Measurements from ENCODE around the gene ANO7.

The ANO7 gene

DNA sequence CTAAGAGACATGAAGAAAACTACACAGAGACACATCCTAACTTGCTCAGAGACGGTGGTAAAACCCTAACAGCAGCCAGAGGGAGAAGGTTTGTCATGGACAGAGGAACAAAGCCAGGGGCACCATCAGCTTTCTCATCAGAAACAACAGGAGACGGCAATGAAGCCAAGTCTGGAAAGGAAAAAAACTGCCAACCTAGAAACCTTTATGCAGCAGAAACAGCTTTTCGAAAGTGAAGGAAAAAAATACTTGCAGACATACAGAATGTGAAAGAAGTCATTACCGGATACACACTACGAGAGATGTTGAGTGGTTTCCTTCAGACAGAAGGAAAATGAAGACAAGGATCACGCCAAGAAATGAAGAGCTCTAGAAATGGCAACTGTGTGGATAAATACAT is 55.9 kb downstream of the ANO7 start:
- no peak overlapping the region for H3K4me3 ChIP-seq (ENCODE audit: low read depth, low read length)
- no peak for DNase-seq

DNA sequence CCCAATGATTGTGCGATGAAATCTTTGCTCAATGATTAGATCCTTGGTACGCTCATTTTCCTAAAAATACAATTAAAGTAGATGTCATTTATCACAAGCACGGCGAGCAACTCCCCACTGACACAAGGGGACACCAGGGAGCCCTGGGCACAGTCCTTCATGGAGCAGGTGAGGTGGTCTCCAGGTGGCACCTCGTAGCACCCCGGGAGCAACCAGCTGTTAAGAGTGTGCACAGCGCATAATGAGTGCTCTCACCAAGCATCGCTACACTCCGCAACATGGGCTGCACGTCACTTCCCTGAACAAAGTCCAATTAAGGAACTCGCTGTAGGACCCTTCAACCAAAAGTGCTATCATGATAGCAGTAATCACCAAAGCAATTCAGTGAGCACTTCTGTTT is 59.8 kb downstream of the ANO7 start:
- TF ChIP-seq, protein P1, sequence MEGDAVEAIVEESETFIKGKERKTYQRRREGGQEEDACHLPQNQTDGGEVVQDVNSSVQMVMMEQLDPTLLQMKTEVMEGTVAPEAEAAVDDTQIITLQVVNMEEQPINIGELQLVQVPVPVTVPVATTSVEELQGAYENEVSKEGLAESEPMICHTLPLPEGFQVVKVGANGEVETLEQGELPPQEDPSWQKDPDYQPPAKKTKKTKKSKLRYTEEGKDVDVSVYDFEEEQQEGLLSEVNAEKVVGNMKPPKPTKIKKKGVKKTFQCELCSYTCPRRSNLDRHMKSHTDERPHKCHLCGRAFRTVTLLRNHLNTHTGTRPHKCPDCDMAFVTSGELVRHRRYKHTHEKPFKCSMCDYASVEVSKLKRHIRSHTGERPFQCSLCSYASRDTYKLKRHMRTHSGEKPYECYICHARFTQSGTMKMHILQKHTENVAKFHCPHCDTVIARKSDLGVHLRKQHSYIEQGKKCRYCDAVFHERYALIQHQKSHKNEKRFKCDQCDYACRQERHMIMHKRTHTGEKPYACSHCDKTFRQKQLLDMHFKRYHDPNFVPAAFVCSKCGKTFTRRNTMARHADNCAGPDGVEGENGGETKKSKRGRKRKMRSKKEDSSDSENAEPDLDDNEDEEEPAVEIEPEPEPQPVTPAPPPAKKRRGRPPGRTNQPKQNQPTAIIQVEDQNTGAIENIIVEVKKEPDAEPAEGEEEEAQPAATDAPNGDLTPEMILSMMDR (IDR thresholded peaks at IDR 0.05; ENCODE audit: low read depth, low read length): no peak

More for the DNA sequence above, 55.9 kb downstream of the ANO7 start:
- TF ChIP-seq, protein P1 (IDR thresholded peaks at IDR 0.05; ENCODE audit: low read depth, low read length): no peak
- Histone ChIP-seq H3K4me1 (no peaks in the 10 kb centered on the region), H3K27me3 (no peaks in the 10 kb centered on the region), H3K36me3 (peaks cover 92% of the 10 kb centered on the region), H3K9me3 (no peaks in the 10 kb centered on the region)

DNA sequence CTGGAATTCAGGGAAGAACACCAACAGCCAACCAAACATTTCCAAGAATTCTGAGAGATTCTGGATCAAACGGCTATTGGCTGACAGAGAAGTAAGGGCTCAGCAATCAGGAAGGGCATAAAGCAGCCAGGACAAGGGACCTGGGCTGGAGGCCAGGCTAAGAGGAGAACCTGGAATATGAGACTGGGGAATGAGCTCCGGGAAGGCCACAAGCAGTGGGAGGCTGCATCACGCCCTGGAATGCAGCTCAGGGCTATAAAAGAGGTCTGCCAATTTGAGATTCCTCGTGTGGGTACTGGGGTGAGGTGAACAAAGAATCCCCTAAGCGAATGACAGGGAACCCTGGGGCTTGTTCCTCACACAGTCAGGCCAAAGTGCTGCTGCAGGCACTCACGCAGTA is 60.4 kb downstream of the ANO7 start:
- H3K27me3 ChIP-seq: no peaks in the 10 kb centered on the region
- no peak for DNase-seq
- TF ChIP-seq, protein P1 (IDR thresholded peaks at IDR 0.05; ENCODE audit: low read depth, low read length): no peak
- no peaks in the 10 kb centered on the region for H3K9me3 ChIP-seq
- no peak overlapping the region for H3K4me3 ChIP-seq (ENCODE audit: low read depth, low read length)
- H3K4me1 ChIP-seq: no peaks in the 10 kb centered on the region
- peaks cover 93% of the 10 kb centered on the region for H3K36me3 ChIP-seq

More for the DNA sequence above, 59.8 kb downstream of the ANO7 start:
- Histone ChIP-seq H3K4me3 (ENCODE audit: low read depth, low read length) (no peak overlapping the region), H3K27me3 (no peaks in the 10 kb centered on the region), H3K9me3 (no peaks in the 10 kb centered on the region), H3K4me1 (no peaks in the 10 kb centered on the region), H3K36me3 (peaks cover 93% of the 10 kb centered on the region)
- DNase-seq: no peak

DNA sequence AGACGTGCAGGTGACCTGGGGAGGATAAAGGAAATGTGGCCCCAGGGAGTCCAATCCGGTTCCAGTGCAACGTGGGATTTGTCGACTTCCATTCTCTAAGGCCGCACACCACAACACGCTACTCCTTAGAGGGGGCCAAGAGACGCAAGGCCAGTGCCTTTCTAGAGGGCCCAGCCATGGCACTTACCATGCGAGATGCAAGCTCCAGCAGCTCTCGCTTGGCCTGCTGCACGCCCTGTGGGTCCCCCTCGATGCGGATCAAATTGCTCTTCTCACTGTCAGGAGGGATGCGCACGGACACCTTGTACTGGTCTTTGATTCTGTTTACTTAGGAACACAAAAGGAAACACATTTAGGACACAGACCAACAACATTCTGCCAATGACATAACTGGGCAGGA is 61.2 kb downstream of the ANO7 start:
- Histone ChIP-seq H3K4me3 (ENCODE audit: low read depth, low read length) (no peak overlapping the region), H3K27me3 (no peaks in the 10 kb centered on the region), H3K36me3 (peaks cover 89% of the 10 kb centered on the region), H3K9me3 (no peaks in the 10 kb centered on the region), H3K4me1 (no peaks in the 10 kb centered on the region)
- DNase-seq: no peak
- TF ChIP-seq, protein P1 (IDR thresholded peaks at IDR 0.05; ENCODE audit: low read depth, low read length): no peak

DNA sequence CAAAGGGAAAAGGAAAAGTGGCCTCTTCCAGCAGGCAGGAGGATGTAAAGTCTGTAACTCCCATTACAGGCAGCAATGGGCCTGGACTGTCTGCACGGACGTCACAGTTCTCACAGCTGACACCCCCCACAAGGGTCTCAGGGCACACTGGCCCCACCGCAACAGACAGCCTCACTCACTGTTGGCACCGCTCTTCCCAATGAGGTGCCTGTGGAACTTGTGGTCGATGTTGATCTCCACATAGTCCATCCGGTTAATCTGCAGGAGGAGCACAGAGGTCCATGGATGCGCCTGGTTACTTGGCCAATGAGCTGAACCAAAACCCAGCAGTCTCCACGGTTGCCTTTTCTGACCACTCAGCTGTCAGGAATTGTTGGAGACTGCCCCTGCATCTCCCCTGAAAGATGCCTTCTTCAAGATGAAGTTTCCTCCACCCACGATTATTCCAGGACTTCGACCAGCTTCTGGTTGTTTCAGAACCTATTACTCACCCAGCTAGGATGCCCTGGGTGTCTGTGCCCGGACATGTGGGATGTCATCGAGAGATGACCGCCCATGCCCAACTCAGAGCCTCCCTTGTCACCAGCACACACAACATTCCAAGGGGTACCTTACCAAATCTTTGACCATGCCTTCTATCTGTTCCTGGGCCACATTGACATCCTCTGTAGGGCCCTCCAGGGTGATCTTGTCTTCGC is 64.5 kb downstream of the ANO7 start:
- H3K9me3 ChIP-seq: no peaks in the 10 kb centered on the region
- H3K4me1 ChIP-seq: no peaks in the 10 kb centered on the region
- TF ChIP-seq, protein P1 (IDR thresholded peaks at IDR 0.05; ENCODE audit: low read depth, low read length): no peak
- peaks cover 96% of the 10 kb centered on the region for H3K36me3 ChIP-seq
- no peaks in the 10 kb centered on the region for H3K27me3 ChIP-seq
- DNase-seq: no peak
- no peak overlapping the region for H3K4me3 ChIP-seq (ENCODE audit: low read depth, low read length)

DNA sequence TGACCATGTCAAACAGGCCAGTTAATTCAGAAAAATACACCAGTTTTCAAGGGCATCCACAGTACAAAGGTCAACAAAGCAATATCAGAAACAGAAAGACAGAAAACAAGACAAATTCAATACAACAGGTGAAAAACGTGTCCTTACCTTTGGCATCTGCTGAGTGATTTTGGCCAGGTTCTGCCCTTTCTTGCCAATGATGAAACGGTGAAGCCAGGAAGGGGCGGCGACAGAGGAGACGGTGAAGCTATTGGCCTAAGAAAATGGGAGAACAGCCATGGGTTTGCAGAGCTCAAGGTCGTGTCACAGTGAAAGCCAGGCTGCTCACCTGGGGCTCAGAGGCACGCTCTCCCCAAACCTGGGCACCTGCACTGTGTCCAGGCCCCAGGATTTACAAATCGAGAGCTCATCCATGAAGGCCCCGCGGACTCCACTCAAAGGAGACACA is 66.5 kb downstream of the ANO7 start:
- no peak overlapping the region for H3K4me3 ChIP-seq (ENCODE audit: low read depth, low read length)
- TF ChIP-seq, protein P1 (IDR thresholded peaks at IDR 0.05; ENCODE audit: low read depth, low read length): no peak
- H3K36me3 ChIP-seq: peaks cover 93% of the 10 kb centered on the region
- no peaks in the 10 kb centered on the region for H3K4me1 ChIP-seq
- DNase-seq: no peak
- H3K9me3 ChIP-seq: no peaks in the 10 kb centered on the region
- no peaks in the 10 kb centered on the region for H3K27me3 ChIP-seq

Data from BE2C (cell line).